Heart left ventricle (tissue), 16 donors: ENCODE results near the gene ARHGEF18. TPM values are rescaled to one million over a fixed set of nuclear protein-coding genes. Genes with fewer than 3 reads are reported as not detected.

Experiments
- ATAC-seq, 4 donors: fragments of 200-7000 bp; cut with Tn5 transposase; one replicate each; pipeline ENCODE4 v1.9.1; 2020 to 2022; ENCODE audit warnings: moderate library complexity in 4 of 4, mild to moderate bottlenecking in 3 of 4, moderate number of reproducible peaks in 1 of 4
- DNase-seq, 5 donors: peaks; one replicate each; pipeline ENCODE4 v3.0.0-alpha.2; 2020
- H3K27ac ChIP-seq, 12 donors: fragments of 200-600 bp; sonication (generic) in 4 of 12; one replicate each; pipeline versions ENCODE4 v1.5.0 to v1.8.0; 2016 to 2022; ENCODE audit warnings: mild to moderate bottlenecking in 2 of 12
- H3K27me3 ChIP-seq, 9 donors: fragments of 200-600 bp; sonication (generic) in 2 of 9; one replicate each; pipeline versions ENCODE4 v1.5.1 to v1.8.0; 2016 to 2022; ENCODE audit warnings: mild to moderate bottlenecking in 3 of 9
- H3K36me3 ChIP-seq, 9 donors: fragments of 200-600 bp; sonication (generic) in 2 of 9; one replicate each; pipeline versions ENCODE4 v1.5.0 to v1.8.0; 2018 to 2022; ENCODE audit warnings: mild to moderate bottlenecking in 2 of 9
- H3K4me1 ChIP-seq, 12 donors: fragments of 200-600 bp; sonication (generic) in 4 of 12; one replicate each; pipeline versions ENCODE4 v1.5.0 to v1.8.0; 2016 to 2022; ENCODE audit warnings: mild to moderate bottlenecking in 3 of 12
- H3K4me3 ChIP-seq, 12 donors: fragments of 200-600 bp; sonication (generic) in 4 of 12; one replicate each; pipeline versions ENCODE4 v1.5.0 to v1.8.0; 2017 to 2022; ENCODE audit warnings: mild to moderate bottlenecking in 9 of 12, moderate library complexity in 4 of 12
- H3K9me3 ChIP-seq, 12 donors: fragments of 200-600 bp; sonication (generic) in 4 of 12; one replicate each; pipeline versions ENCODE4 v1.5.0 to v1.8.0; 2016 to 2022; ENCODE audit warnings: mild to moderate bottlenecking in 1 of 12
- CTCF ChIP-seq, 12 donors: fragments of 200-600 bp; sonication (generic) in 4 of 12; IDR thresholded peaks; one replicate each; pipeline versions ENCODE4 v1.5.0 to v1.8.0; 2018 to 2022; ENCODE audit warnings: antibody characterized with exemption in 12 of 12, mild to moderate bottlenecking in 5 of 12
- POLR2A ChIP-seq, 2 donors: fragments of 450-650 bp; IDR thresholded peaks; one replicate each; pipeline ENCODE4 v1.6.1; 2017; ENCODE audit warnings: antibody characterized with exemption in 2 of 2, mild to moderate bottlenecking in 2 of 2, moderate library complexity in 2 of 2
- WGBS, 4 donors: extraction: QIAGEN DNeasy Blood & Tissue Kit in 2 of 4; methylation state at CpG; one replicate each; pipeline versions ENCODE4 v1.1.5 to v1.1.7; 2013 to 2018; 5-methylcytosine and 5-hydroxymethylcytosine counted together
- intact Hi-C, 10 donors: fragments of 100-400 bp; cut with DNase I; formaldehyde crosslinking; loops; one replicate each; pipeline versions ENCODE4 v1.11.1 to v1.14.2; 2022
- polyA plus RNA-seq, 2 donors: library from polyadenylated mRNA; stranded (reverse); fragments of 200-250 nt; gene quantifications; one replicate each; pipeline ENCODE4 v1.2.3, GENCODE V29; 2013
- total RNA-seq, 9 donors: library from RNA; depleted of rRNA in 2 of 9; stranded (reverse); fragments of >200 nt in 2 of 9; fragmentation: NEBNext Ultra II Directional in 3 of 9; extraction: Animal tissue kit (Norgen Biotek cat#: 25700) in 3 of 9; gene quantifications; one replicate each; pipeline versions ENCODE4 v1.1.0 to v1.2.4, GENCODE V29; 2016 to 2023
- donor health status: ischemic (EF 13 %, LVEDD 7.1; RV severe dilation, severe dysfunction).
- donor health status: healthy with polysubstance abuse.
- donor health status: DM: no; HTN: yes; CAD: no.
- donor health status: DM: no; HTN: no; CAD: no.
- donor health status: ischemic (EF 25% LVEDD 6.9; RV normal size, moderate dysfunction).
- donor health status: ischemic (EF 25% LVEDD 5.7; RV mildly dilated, moderate dysfunction).
- donor health status: healthy.
- donor health status: DM: yes; HTN: yes; CAD: no.
- donor health status: ischemic (EF 35%, LVEDD 5.7; RV mildly dilated, moderate dysfunction).
- donor health status: nonischemic (EF 11% LVEDD 7.7; RV severe dilation, severe dysfunction).
- donor health status: DM: yes; HTN: yes; CAD: no.
- donor health status: PGD.
- donor health status: ischemic (EF 29% LVEDD 5.4; RV normal size, mild dysfunction).
- donor health status: nonischemic (EF 23%, LVEDD 6.1; RV moderate dilation, normal function).

Gene ARHGEF18
- total and polyA plus RNA-seq, 11 donors: 4.1 to 15.1 (median 9.1) TPM

- peak overlapping the region in 8 of 12 donors; percentile 44 to 80 (median 56) for H3K27ac ChIP-seq
- intact Hi-C loops: loop anchor here in 2 of 10 donors (5.0 kb wide), 2 partner anchors 36 to 41 kb away; partner anchors contain the start of gene INSR (in 1 of the 2)
- WGBS, 4 donors: 45 to 52% (median 50%) methylated on average over 17 of the region's 17 CpGs
- H3K36me3 ChIP-seq: no peaks in the 10 kb centered on the region
- no peak for TF ChIP-seq CTCF (IDR thresholded peaks at IDR 0.05)
- TF ChIP-seq POLR2A (IDR thresholded peaks at IDR 0.05): no peak
- no peak overlapping the region for H3K4me3 ChIP-seq
- ATAC-seq (peak; percentile 63 to 94 (median 79)), DNase-seq (peak in 4 of 5 donors; percentile 38 to 74 (median 58))
- H3K27me3 ChIP-seq: no peaks in the 10 kb centered on the region
- H3K4me1 ChIP-seq: peaks cover 0 to 32% (median 10%) of the 10 kb centered on the region in 12 donors
- no peaks in the 10 kb centered on the region for H3K9me3 ChIP-seq
Measured at GRCh38 chr19:7333198-7334118, 15.3 kb upstream of the ARHGEF18 start.

GRCh38 chr19:7336321-7336973 is 12.3 kb upstream of the ARHGEF18 start:
- peaks cover 0 to 45% (median 10%) of the 10 kb centered on the region in 12 donors for H3K4me1 ChIP-seq
- TF ChIP-seq CTCF (IDR thresholded peaks at IDR 0.05): no peak
- no peak for TF ChIP-seq POLR2A (IDR thresholded peaks at IDR 0.05)
- DNase-seq (no peak), ATAC-seq (peak in 1 of 4 donors; percentile 19)
- no peaks in the 10 kb centered on the region for H3K9me3 ChIP-seq
- WGBS, 4 donors: 74 to 78% (median 76%) methylated on average over 9 of the region's 9 CpGs
- H3K4me3 ChIP-seq: no peak overlapping the region
- H3K36me3 ChIP-seq: no peaks in the 10 kb centered on the region
- no peaks in the 10 kb centered on the region for H3K27me3 ChIP-seq
- H3K27ac ChIP-seq: no peak overlapping the region
- intact Hi-C loops: no loop called here

- no peaks in the 10 kb centered on the region for H3K27me3 ChIP-seq
- H3K36me3 ChIP-seq: no peaks in the 10 kb centered on the region
- TF ChIP-seq POLR2A (IDR thresholded peaks at IDR 0.05) (no peak), CTCF (IDR thresholded peaks at IDR 0.05) (no peak)
- ATAC-seq: peak in 3 of 4 donors; percentile 11 to 55 (median 27)
- H3K9me3 ChIP-seq: no peaks in the 10 kb centered on the region
- H3K27ac ChIP-seq: peak overlapping the region in 1 of 12 donors; percentile 32
- peak overlapping the region in 1 of 12 donors; percentile 5 for H3K4me3 ChIP-seq
- intact Hi-C loops: no loop called here
- peak in 1 of 5 donors; percentile 23 for DNase-seq
- 75 to 81% (median 77%) methylated on average over 12 of the region's 12 CpGs for WGBS, 4 donors
- peaks cover 0 to 45% (median 10%) of the 10 kb centered on the region in 12 donors for H3K4me1 ChIP-seq
Measured at GRCh38 chr19:7337380-7338194, 11.2 kb upstream of the ARHGEF18 start.
